Frontal cortex (tissue), 1 donor: ENCODE measurements around the gene ABRACL. TPM values are rescaled to one million over a fixed set of nuclear protein-coding genes. Genes with fewer than 3 reads are reported as not detected.

ENCODE experiments used
- total RNA-seq: library from RNA; depleted of rRNA; stranded (reverse); fragments of >200 nt; gene quantifications from one replicate; pipeline ENCODE4 v1.2.3, GENCODE V29; 2014

ABRACL gene
- total RNA-seq, 1 donor from 2014 or later = 55.4 TPM

Other genes with a start within 250 kb of the ABRACL start
- gene ECT2L, start 232.7 kb upstream of the ABRACL start, total RNA-seq = 0.82 TPM
- gene REPS1, start 40.5 kb upstream of the ABRACL start, total RNA-seq = 133 TPM
- gene HECA, start 106.3 kb downstream of the ABRACL start, total RNA-seq = 56.3 TPM